COLO668 (cell line): Measurements from ENCODE around the gene TNFAIP3.
"Not testable (repeated sequence)": the region's sequence is repeated elsewhere in the genome, so short reads cannot be mapped to it uniquely, and the experiment has no call there.

Experiments
- DNase-seq: peaks from one replicate; lab custom pipeline; 2025; ENCODE audit not compliant: unreplicated experiment; lab: John Stamatoyannopoulos, UW

Gene TNFAIP3

GRCh38 chr6:137866914-137867684 lies at the start of gene TNFAIP3:
TNFAIP3 (plus strand) TSS chr6:137867259; CDS start chr6:137871228, 3,969 bp downstream.
- DNase-seq, result peak; percentile 90

DNA sequence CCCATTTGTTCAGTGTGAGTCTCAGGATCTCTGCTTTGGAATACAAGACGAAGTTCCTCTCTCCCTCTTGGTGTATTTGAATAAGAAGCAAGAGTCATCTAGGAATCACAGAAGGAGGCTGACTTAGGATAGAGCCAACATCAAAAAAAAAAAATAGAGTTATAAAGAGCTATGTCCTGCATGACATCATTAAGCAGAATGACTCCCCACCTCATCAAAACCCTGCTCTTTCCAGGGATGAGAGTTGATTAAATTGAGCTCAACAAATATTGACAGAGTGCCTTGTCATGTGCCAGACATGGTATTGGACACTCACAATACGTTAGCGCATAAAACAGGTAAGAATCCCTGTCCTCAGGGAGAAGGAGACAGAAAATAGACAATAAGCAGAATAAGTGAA lies 48.6 kb upstream of the TNFAIP3 start:
- no peak for DNase-seq

DNA sequence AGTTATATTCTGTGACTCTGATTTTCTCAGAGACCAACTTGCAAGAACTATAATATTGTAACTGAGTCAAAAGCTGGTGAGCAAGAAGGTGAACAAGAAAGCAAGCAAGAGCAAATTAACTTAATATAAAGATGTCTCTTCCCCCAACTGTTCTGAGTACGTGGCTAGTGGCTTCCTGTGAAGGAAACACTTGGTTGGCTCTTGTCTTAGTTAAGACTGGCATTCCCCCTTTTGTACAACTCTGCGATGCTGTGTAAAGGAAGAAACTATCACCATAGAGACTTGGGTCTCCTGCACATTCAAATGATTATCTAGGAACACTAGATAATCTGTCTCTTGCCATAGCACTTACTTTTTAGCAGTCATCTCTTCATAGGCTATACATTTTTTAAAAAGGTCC lies 47.3 kb upstream of the TNFAIP3 start:
- DNase-seq, result no peak

DNA sequence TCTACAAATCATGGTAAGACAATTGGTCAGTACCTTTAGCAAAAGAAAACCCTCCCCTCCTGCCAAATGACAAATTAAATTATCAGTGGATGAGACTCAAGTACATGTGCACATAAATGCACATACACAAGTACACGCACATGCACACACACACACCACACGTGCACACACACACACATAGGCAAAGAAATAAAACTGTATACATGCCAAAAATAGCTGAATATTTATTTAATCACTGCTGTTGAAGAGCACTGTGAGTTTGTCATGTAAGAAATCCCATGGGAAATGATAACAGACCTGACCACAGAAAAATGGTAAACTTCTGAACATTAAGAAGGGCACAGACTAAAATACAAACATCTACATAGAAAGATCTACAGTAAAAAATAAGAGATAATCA lies 46.6 kb upstream of the TNFAIP3 start:
- DNase-seq, result no peak

GRCh38 chr6:137820952-137821351 lies 46.1 kb upstream of the TNFAIP3 start:
- DNase-seq, result no peak

DNA sequence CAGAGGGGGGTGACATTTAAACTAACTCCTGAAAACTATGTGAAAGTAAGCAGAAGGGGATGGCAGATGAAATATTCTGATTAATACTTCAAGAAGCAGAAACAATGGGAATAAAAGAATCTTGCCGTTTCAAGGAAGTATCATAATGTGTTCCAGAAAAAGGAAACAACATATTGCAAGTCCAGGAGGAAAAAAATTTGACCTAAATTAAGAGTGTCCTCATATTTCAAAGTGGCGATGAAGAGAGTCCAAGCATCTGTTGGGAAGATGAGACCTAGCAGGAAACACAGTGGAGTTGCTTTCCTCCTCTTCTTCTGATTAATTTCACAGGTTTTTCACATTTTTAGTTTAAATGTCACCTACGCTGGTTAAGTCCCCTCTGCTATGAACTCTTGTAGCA lies 45.6 kb upstream of the TNFAIP3 start:
- no peak for DNase-seq

- peak; percentile 17 for DNase-seq
These were observed 43.1 kb upstream of the TNFAIP3 start for GRCh38 chr6:137823826-137824555.

DNA sequence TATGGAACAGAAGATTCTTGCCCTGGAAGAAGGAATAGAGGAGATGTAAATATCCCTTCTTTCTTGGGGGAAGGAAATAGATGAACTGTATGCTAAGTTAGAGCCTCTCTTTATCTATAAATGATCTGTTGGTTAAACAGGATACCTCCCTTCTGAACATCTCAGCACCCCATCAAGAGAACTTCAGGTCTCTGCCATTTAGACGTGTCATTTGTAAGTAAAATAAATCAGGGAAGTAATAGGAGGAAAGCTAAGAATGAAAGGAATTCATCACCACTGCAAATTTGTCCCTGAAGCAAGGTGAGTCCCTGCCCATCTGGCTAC lies 42.5 kb upstream of the TNFAIP3 start:
- DNase-seq, result no peak

- DNase-seq, result no peak
These were observed 42.2 kb upstream of the TNFAIP3 start for GRCh38 chr6:137824896-137825295.

- no peak for DNase-seq
These were observed 39.6 kb upstream of the TNFAIP3 start for GRCh38 chr6:137827411-137827940.

- no peak for DNase-seq
These were observed 38.9 kb upstream of the TNFAIP3 start for GRCh38 chr6:137827977-137828810.

GRCh38 chr6:137829641-137830083 lies 37.4 kb upstream of the TNFAIP3 start:
- no peak for DNase-seq

DNA sequence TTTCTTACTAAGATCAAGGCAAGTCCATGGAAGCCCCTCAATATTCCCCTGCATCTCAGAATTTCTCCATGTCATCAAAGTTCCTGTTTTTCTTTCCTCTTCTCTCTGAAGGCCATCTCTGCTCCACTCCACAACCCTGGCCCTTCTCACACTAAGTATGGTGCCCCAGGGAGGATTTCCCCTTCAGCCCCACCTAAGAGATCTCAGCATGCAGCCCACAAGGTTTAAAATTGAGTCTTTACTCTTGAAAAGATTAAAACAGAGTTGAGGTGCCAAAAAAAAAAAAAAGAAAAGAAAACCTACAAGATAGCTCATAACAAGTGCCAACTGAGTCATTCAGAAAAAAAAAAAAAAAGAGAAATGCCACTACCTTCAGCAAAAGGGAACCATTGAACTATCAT lies 36.5 kb upstream of the TNFAIP3 start:
- DNase-seq, result no peak

GRCh38 chr6:137832110-137832509 lies 34.9 kb upstream of the TNFAIP3 start:
- DNase-seq, result no peak

DNA sequence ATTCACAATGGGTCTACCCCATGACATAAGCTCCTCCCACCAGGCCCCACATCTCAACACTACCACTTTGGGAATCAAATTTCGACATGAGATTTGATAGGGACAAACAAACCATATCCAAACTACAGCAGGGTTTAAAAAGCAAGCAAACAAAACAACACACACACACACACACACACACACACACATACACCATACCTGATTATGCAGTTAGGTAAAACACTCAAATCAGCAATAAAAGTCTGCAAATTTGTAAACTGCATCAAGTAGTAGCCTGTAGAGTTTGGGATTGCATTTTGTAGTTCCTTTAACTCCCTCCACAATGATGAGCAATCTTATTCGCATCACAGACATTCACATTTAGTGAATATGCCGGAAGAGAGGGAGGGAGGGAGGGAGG lies 32.6 kb upstream of the TNFAIP3 start:
- DNase-seq, result no peak

- no peak for DNase-seq
These were observed 30.3 kb upstream of the TNFAIP3 start for GRCh38 chr6:137836788-137837187.

- not testable (repeated sequence) for DNase-seq
These were observed 29.0 kb upstream of the TNFAIP3 start for GRCh38 chr6:137838090-137838489.

DNA sequence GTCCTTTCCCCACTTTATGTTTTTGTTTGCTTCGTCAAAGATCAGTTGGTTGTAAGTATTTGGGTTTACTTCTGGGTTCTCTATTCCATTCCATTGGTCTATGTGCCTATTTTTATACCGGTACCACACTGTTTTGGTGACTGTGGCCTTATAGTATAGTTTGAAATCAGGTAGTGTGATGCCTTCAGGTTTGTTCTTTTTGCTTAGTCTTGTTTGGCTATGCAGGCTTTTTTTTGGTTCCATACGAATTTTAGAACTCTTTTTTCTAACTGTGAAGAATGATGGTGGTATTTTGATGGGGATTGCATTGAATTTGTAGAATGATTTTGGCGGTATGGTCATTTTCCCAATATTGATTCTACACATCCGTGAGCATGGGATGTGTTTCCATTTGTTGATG lies 28.5 kb upstream of the TNFAIP3 start:
- DNase-seq, result not testable (repeated sequence)

GRCh38 chr6:137839076-137839475 lies 28.0 kb upstream of the TNFAIP3 start:
- no peak for DNase-seq

GRCh38 chr6:137840252-137840651 lies 26.8 kb upstream of the TNFAIP3 start:
- no peak for DNase-seq

DNA sequence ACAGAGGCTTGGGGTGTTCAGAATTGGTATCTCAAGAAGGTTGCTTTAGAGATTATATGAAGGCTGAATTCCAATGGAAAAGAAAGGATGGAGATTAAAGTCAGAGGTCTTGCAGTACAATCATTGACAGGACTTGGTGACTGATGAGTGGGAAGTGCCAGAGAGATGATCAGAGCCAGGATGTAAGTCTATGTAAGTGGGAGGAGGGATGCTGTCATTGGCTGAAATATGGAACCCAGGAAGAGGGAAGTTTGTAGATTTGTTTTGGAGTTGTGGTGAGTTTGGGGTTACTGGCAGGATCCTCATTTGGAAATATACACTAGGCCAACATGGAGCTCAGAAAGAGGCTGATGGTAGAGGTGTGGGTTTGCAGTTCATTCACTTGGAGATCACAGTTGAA lies 23.8 kb upstream of the TNFAIP3 start:
- DNase-seq, result no peak
